ACHN (cell line): Measurements from ENCODE around the gene LAYN.

Experiments used
- DNase-seq: peaks from one replicate; pipeline ENCODE4 v3.0.0-alpha.2; 2015
- in situ Hi-C: cut with HindIII; loops from 2 replicates; pipeline ENCODE4 v1.10.0; 2017; ENCODE audit warnings: low sequenced_read_pairs, low pct_ligation_motif_present, low pct_unique_long_range_greater_than_20kb

LAYN gene, protein sequence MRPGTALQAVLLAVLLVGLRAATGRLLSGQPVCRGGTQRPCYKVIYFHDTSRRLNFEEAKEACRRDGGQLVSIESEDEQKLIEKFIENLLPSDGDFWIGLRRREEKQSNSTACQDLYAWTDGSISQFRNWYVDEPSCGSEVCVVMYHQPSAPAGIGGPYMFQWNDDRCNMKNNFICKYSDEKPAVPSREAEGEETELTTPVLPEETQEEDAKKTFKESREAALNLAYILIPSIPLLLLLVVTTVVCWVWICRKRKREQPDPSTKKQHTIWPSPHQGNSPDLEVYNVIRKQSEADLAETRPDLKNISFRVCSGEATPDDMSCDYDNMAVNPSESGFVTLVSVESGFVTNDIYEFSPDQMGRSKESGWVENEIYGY

DNA sequence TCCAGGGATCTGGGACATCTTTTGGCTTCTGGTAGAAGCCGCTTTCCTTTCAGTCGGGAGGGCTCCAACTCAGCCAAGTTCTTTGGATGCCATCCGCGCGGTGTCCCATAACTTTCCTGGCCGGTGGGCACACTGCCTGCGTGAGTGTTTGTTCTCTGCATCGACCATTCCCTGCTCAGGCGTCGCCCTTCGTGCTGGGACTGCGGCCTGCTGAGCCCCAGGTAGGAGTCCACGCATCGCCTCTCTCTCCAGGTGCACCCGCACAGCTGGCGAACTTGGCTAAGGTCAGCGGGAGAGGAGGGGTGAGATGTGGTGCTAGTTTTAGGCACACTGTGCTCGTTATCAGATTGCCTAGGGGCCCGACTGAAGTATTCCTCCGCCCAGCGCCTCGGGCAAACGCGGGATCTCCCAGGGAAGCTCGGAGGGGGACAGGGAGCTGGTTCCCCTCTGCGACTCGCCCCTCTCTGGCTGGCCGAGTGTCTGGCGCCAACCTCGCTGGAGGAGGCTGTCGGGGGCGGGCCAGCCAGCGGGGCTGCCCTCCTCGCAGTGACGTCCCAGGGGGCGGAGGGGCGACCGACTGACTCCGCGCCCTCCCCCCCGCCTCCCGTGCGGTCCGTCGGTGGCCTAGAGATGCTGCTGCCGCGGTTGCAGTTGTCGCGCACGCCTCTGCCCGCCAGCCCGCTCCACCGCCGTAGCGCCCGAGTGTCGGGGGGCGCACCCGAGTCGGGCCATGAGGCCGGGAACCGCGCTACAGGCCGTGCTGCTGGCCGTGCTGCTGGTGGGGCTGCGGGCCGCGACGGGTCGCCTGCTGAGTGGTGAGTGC is at the start of gene LAYN:
Gene LAYN (plus strand): TSS at position 607 of the 823 bp plus-strand sequence. CDS start 124 bp downstream, at position 731.
- in situ Hi-C loops, result no loop called here
- DNase-seq, result peak; percentile 72

DNA sequence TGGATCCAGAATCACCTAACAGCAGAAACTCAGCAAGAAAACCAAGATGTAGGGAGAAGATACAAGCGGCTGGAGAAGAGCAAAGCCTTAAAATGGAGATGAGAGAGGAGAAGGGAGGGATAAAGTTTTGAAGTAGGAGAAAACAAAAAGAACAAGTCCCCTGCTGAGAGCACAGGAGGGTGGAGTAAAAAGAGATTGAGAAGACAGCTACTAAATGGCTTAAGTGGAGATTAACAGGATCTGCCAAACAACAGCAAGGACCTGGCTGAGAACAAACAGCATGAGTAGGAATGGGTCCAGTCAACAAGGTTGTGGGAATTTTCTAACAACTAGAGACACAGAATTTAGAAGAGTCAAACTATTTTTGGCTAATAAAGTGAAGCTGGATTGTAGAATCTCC is 46.5 kb upstream of the LAYN start:
- in situ Hi-C loops, result no loop called here
- no peak for DNase-seq

DNA sequence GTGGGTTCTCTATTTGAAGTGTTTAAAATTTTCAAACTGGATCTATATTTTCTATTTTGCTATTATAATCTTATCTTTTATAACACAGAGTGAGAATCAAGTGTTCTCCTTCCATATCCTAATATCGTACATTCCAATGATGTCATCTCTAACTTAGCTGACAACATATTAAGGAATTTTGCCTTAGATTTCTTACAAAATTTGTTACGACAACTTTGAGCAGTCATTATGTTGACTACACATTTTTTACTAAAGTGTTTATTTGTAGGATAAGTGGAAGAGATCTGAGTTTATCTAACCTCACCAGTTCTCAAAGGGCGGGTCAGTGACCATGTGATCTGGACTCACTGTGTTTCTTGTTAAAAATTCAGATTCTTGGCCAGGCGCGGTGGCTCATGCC is 41.0 kb upstream of the LAYN start:
- in situ Hi-C loops, result no loop called here

DNA sequence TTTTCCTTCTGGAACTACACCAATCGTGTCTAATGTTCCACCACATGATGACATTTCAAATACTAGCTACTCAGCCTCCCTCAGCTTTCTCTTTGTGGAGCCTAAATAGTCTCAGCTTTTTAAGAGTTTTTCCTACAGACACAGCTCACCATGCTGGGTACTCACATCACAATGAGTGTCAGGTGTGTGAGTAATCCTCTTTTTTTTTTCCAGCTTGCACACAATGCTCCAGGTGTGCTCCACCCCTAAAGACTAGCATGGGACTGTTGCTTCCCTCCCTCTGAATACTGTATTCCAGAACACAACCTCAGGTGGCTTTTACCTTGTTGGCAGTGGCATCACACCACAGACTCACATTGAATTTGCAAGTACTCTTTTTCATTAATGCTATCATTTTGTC is 40.0 kb upstream of the LAYN start:
- in situ Hi-C loops, result no loop called here
- DNase-seq, result no peak

More for the DNA sequence above, 41.0 kb upstream of the LAYN start:
- DNase-seq, result no peak

DNA sequence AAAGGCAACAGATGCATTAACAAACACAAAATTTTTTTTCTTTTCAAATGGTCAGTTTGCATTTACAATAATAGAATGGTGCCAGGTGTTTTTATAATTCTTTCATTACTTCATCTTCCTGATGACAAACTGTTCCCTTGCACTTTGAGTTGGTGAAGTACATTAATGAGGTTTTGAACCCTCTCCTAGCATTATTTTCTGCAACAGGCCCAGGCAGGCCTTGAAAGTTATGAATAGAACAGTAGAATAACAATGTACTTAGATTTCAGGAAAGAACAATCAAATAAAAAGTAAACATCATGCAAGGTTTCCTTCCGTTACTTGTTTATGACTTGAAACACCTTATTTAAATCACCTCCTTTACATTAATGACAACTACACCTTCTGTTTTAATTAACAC is 37.9 kb upstream of the LAYN start:
- in situ Hi-C loops, result no loop called here
- DNase-seq, result no peak

DNA sequence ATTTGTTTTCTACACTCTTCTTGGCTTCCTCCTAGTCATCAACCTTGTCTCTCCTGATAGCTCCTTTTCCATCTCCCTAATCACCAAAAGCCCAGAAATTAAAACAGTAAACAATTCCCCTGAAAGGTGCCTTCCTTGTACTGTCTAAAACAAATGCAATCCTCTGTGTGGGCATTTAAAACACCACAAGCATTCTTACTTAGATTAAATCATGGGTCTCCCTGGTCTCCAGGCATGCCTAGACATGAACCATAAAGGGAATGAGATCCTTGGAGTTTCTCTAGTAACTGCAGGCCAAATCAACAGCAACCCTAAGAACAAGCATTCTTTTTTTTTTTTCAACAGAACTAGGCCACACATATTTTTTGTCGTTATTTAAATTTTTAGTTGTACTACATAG is 30.2 kb upstream of the LAYN start:
- in situ Hi-C loops, result no loop called here
- no peak for DNase-seq

DNA sequence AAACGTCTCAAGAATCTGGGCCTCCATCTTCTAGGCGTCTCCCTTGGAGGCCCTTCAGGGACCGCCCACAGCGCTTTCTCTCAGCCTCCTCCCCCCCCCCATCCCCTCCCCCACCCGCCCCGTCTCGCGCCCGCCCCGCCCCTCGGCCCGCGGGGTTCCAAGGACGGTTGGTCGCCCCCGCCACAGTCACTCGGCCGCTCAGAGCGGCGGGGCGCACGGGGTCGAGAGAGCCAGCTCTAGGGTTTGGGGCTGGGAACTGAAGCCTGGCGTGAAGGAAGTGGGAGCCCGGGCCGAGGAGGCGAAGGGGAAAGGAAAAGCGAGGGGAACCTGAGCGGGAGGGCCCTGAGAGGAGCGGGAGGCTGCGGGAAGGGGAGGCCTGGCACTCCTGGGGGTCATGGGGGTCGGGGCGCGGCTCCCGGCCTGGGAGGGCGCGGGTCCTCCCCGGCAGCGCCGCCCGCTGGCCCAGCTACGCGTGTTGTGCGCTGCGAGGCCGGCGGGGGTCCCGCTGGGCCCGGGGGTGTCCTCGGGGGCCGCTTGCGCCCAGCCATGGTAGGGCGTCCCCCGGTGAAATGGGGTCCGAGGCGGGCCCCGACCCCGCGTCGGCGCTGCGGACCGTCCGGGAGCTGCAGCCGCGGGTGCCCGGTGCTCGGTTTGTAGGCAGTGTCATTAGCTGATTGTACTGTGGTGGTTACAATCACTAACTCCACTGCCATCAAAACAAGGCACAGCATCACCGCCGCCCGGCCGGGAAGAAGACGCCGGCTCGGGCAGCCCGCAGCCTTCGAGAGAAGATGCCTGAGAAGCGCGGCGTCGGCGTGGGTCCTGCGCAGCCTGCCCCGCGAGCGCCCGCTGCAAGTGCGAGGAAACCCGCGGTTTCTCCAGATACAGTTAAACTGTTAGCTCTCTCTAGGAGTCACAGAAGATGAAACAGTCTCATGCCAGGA is 28.0 kb upstream of the LAYN start, which contains the start of gene BTG4:
Gene BTG4 (minus strand): TSS at position 91 of the 944 bp plus-strand sequence. CDS start 13,610 bp downstream, outside the sequence.
- peak; percentile 52 for DNase-seq
- in situ Hi-C loops, result no loop called here

DNA sequence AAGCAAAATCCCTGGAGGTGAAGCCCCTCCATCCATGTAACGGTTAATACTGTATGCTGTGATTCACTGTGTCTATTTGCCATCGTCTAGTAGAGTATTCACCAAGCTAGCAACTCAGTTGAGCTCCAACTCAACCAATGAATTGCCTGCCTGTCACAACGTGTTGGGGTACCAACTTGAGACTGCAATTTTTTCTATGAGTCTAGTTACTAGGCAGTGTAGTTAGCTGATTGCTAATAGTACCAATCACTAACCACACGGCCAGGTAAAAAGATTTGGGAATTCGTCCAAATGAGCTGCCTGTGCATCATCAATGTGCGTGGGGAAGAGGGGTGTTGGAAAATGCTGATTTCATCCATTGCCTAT is 27.3 kb upstream of the LAYN start:
- no peak for DNase-seq
- in situ Hi-C loops, result no loop called here

DNA sequence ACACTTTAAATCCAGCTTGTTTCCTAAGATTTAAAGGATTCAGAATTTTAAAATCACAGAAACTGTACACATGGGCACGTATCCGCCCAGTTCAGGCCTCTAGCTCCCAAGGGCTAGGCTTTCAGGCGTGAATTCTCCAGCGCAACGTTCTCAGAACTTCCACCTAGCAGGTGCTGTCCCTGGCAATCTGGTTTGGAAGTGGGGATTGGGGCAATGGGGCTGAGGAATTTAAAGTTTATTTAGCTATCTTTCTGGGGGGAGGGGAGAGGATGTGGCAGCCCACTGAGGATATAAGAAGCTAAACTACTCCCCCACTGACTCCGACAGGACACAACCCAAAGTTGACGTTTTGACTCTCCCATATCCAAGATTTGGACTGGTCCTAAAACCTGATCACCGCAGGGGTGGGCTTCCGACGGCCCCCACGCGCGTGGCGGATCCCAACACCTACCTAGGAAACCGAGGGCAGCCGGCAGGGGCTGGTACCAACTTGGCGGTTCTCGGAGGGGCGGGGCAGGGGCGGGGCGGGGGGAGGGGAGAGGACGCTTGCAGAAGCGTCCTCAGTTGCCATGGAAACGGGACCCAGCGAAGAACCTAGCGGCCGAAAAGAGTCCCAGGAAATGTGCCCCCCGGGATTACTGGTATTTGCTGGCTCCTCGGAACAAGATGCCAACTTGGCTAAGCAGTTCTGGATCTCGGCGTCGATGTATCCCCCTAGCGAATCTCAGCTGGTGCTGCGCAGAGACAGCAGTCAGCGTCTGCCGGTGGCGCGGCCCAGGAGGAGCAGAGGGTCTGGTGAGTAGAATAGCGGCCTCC is 26.1 kb upstream of the LAYN start, which contains the start of gene HOATZ:
Gene HOATZ (plus strand): TSS at position 563 of the 816 bp plus-strand sequence. CDS start 7 bp downstream, at position 570.
- in situ Hi-C loops, result no loop called here
- no peak for DNase-seq

DNA sequence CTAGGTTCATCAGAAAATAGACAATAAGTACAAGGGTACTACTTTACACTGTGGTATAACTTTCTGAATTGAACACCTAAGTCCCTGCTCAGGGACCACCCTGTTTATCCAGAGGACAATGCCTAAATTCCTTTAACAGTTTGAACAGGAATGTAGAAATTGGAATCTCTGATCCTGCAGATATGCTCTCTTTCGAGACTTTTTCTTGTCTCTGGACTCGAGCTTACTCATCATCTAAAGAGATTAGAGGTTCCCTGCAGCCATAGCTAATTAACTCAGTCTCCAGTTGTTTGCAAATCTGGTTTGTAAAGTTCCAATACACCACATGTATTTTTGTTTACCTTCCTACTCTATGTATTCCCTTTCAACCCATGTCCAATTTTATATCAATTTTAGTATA is 24.9 kb upstream of the LAYN start:
- DNase-seq, result no peak

DNA sequence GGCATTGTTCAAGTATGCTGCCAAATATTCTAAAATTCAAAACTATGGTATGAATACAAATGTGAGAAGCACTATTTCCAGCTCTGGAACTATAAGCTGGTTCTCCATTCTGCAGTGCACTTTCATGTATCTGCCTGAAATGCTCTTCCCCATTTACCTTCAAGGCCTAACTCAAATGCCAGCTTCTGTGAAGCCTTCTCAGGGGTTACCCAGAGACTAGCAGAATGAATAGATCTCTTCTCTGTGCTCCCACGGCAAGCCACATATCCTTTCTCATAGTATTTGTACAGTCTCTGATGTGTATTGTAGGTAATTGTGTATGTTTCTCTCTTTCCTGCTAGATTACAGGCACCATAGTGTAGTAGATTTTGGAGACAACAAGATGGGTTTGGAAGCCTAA is 21.9 kb upstream of the LAYN start:
- in situ Hi-C loops, result no loop called here
- DNase-seq, result no peak

More for the DNA sequence above, 24.9 kb upstream of the LAYN start:
- in situ Hi-C loops, result no loop called here

DNA sequence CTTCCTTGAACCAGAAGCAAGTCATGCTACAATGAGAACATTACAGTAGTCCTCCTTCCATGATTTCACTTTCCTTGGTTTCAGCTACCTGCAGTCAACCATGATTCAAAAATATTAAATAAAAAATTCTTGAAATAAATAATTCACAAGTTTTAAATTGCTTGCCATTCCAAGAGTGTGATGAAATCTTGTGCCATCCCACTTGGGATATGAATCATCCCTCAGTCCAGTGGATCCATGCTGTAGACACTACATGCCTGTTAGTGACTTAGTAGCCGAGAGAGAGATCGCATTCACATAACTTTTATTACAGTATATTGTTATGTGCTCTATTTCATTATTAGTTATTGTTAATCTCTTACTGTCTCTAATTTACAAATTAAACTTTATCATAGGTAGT is 20.0 kb upstream of the LAYN start:
- in situ Hi-C loops, result no loop called here
- peak; percentile 74 for DNase-seq

DNA sequence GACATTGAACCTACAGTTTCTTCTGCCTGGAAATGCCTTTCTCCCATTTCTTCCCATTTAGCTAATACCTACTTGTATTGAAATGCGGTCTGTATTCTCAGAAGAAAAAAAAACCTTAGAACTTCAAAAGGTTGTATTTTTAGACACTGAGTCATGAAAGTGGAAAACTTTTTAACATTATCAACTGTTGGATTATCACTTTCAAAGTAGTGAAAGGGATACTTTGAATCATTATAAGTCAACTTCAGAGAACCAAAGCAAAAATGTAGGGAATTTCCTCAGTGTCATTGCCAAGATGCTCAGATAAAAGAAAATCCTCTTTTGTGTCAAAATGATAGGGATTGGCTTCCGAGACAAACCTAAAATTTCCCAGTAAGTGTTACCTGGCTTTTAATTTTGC is 19.4 kb upstream of the LAYN start:
- no peak for DNase-seq
- in situ Hi-C loops, result no loop called here

DNA sequence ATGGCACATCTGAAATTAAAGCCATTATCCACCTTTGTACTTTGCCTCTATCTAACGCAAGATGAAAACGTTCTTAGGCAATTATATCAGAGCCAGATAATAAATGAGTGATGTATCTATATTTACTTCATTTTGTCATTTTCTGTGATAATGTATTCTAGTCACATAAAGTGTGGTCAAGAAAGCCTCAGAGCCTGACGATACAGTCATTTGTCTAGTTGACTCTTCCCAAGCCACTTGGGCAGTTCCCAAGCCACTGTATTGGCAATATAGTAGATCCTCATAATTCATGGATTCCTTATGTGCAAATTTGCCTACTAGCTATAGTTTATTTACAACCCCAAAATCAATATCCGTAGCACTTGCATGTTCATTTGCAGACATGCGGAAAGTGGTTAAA is 18.1 kb upstream of the LAYN start:
- in situ Hi-C loops, result no loop called here
- DNase-seq, result no peak

DNA sequence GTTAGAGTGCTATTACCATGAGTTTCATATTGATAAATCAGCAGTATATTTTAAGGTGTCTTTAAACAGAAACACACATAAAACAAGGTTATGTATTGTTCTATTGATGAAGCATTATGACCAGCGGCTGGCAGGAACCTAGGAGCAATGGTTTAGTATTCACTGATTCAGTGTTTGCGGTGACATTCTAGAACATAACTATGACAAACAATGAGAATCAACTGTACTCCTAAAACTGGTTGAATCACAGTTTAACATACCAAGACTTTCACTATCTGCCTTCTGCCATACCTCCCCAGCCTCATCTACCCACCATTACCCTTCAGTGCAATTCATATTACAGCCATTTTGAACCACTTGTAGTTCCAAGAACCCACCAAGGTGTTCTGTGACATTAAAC is 17.2 kb upstream of the LAYN start:
- no peak for DNase-seq
- in situ Hi-C loops, result no loop called here

DNA sequence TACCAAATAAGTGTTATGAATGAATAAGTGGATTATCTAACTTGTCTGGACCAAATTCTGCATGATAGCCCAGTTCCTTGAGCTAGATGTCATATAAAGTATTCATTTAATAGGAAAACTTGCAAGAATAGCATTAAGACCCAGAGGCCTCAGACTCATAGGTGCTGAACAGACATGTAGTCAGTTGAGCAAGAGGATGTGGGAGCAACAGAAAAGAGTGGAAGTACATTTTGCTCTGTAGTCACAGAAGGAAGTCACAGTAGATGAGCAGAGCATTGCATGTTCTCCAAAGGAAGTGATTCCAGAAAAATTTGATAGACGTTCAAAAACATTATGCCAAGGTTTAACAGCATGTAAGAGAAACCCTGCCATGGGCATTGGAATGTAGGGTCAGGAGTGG is 16.5 kb upstream of the LAYN start:
- no peak for DNase-seq
- in situ Hi-C loops, result no loop called here

DNA sequence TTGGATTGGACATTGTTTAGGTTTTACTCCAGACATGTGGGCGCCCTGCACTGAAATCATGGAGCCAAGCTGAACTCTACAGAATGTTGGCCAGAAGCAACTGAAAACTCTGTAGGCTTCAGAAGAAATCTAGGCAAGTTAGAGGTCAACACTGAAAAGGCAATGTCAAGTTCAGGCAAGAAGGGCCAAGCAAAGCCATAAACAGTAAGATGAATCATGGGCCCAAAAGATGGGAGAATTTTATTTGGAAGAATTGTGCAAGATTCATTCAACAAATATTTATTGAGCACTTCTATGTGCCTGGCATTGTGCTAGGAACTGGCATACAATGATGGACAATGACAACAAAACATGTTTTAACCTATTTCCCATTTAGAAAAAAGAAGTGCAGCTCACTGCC is 15.1 kb upstream of the LAYN start:
- in situ Hi-C loops, result no loop called here
- DNase-seq, result no peak

DNA sequence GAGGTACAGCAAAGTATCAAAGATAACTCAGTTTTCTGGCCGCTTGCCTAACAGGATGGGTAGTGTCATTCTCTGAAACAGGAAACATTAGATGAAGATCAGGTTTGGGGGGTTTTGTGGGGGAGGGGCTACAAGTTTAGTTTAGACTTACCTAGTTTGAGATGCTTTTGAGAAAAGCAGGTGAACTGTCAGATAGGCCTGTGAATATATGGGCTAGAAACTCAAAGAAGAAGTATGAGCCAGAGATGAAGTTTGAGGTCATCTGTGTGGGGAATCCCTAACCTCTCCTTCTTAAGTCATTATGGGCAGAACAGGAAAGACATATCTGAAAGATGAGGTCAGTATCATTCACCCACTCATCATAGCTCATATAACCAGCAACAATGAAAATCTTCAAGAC is 14.0 kb upstream of the LAYN start:
- in situ Hi-C loops, result no loop called here

More for the DNA sequence above, 14.0 kb upstream of the LAYN start:
- DNase-seq, result peak; percentile 69
